ENCODE results near the gene KCNE3. TPM values are rescaled to one million over a fixed set of nuclear protein-coding genes. Genes with fewer than 3 reads are reported as not detected.

KCNE3 gene
- total and polyA plus RNA-seq, 2 of the 13 experiments (the other 11 are each of a cell fraction or from before 2014, with no cell fraction given), result 0.33 to 2.2 TPM

DNA sequence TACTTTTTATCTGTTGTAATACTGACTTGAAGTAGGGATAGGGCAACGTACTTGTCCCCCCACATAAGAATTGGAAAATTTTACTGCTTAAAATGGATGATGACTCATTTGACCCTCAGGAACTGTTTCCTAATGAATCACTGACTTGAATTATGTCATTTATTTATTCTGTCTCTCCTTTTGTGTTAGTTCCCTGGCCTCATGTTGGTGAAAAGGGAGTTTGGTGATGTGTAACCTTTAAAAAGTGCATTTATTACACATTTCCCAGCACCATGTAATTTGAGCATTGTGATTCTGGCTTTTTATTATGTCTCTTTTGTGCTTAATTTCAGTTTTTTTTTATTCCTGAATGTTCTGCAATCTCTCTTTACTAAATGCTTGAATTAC lies 48.8 kb downstream of the KCNE3 start (continued):
- TF ChIP-seq, protein P1, sequence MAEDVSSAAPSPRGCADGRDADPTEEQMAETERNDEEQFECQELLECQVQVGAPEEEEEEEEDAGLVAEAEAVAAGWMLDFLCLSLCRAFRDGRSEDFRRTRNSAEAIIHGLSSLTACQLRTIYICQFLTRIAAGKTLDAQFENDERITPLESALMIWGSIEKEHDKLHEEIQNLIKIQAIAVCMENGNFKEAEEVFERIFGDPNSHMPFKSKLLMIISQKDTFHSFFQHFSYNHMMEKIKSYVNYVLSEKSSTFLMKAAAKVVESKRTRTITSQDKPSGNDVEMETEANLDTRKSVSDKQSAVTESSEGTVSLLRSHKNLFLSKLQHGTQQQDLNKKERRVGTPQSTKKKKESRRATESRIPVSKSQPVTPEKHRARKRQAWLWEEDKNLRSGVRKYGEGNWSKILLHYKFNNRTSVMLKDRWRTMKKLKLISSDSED (CRISPR knock-in tag; IDR thresholded peaks at IDR 0.05), result no peak

DNA sequence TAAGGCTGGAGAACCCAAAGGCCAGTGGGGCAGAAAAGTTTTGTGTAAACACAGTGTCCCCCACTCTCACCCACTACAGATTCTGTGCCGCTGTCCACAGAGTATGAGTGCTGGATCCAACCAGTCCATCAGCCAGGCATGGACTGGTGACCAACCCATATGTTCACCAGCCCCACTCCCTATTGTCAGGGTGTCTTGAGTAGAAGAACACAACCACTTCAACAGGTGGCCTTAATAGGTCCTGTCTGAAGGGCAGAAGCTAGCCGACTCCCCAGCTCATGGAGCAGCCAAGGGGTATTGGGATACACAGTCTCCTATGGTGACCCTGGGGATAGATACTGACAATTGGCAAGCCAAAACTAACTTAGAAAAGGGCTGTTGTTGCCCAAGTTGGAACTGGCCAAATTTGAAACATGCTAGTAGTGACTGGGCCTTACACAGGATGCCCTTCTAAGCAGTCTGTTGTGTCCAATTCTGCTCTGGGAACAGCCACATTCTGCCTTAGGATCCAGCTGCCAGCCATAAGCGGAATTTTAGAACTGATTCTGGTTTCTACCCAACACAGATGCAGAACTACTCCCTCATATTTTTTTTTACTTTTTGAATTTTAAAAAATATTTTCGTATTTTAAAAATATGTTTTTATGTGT lies 49.4 kb downstream of the KCNE3 start:
- Histone ChIP-seq H3K9ac (ENCODE audit: insufficient read depth, low read depth, low read length) (no peak overlapping the region), H4K20me1 (ENCODE audit: insufficient read depth, low read length) (no peaks in the 10 kb centered on the region), H3K9me3 (ENCODE audit: low read length) (no peaks in the 10 kb centered on the region), H3K27me3 (ENCODE audit: control insufficient read depth in 1 of 2, insufficient read depth in 2 of 2, low read length in 2 of 2) (peaks cover 0 to 1% of the 10 kb centered on the region in 2 experiments; a peak in 1 of 5 replicates), H2AFZ (ENCODE audit: low read length) (no peak overlapping the region), H3K36me3 (replicated peaks in 1 of 2; ENCODE audit: control insufficient read depth in 1 of 2, insufficient read depth in 2 of 2, low read length in 2 of 2) (no peaks in the 10 kb centered on the region), H3K4me2 (ENCODE audit: low read depth, low read length) (no peak overlapping the region), H3K27ac (ENCODE audit: extremely low read length, insufficient read depth, low read length) (no peak overlapping the region), H3K4me1 (ENCODE audit: insufficient read depth, low read length) (no peaks in the 10 kb centered on the region), H3K79me2 (ENCODE audit: insufficient read depth, low read length) (no peaks in the 10 kb centered on the region), H3K4me3 (replicated peaks in 1 of 3; ENCODE audit: insufficient read depth in 1 of 3, low read depth in 2 of 3, low read length in 3 of 3) (no peak overlapping the region)
- in situ Hi-C loops (cut with HindIII; ENCODE audit: extremely low pct_ligation_motif_present, low pct_unique_long_range_greater_than_20kb), result no loop called here
- ATAC-seq (no peak), DNase-seq (ENCODE audit: low spot score) (no peak), FAIRE-seq (no peak)
- BruUV-seq (replicated peaks), result no TSS peak
- POLR2A ChIA-PET, result no interaction called here
- intact Hi-C loops (cut with micrococcal nuclease; ENCODE audit: unreplicated experiment), result no loop called here
- peak; percentile 79 for TF ChIP-seq MIER2 (CRISPR knock-in tag; IDR thresholded peaks at IDR 0.05)
- no peak for TF ChIP-seq GABPB1 (CRISPR knock-in tag; IDR thresholded peaks at IDR 0.05)
- TF ChIP-seq, protein P2, sequence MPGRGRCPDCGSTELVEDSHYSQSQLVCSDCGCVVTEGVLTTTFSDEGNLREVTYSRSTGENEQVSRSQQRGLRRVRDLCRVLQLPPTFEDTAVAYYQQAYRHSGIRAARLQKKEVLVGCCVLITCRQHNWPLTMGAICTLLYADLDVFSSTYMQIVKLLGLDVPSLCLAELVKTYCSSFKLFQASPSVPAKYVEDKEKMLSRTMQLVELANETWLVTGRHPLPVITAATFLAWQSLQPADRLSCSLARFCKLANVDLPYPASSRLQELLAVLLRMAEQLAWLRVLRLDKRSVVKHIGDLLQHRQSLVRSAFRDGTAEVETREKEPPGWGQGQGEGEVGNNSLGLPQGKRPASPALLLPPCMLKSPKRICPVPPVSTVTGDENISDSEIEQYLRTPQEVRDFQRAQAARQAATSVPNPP (CRISPR knock-in tag; IDR thresholded peaks at IDR 0.05), result no peak
- no peak for TF ChIP-seq CREB1 (IDR thresholded peaks at IDR 0.05)
- TF ChIP-seq CREB1 (CRISPR knock-in tag; IDR thresholded peaks at IDR 0.05), result no peak
- TF ChIP-seq HNF4A (CRISPR knock-in tag; IDR thresholded peaks at IDR 0.05), result no peak
- TF ChIP-seq, protein P3, sequence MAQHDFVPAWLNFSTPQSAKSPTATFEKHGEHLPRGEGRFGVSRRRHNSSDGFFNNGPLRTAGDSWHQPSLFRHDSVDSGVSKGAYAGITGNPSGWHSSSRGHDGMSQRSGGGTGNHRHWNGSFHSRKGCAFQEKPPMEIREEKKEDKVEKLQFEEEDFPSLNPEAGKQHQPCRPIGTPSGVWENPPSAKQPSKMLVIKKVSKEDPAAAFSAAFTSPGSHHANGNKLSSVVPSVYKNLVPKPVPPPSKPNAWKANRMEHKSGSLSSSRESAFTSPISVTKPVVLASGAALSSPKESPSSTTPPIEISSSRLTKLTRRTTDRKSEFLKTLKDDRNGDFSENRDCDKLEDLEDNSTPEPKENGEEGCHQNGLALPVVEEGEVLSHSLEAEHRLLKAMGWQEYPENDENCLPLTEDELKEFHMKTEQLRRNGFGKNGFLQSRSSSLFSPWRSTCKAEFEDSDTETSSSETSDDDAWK (CRISPR knock-in tag; IDR thresholded peaks at IDR 0.05), result no peak
- no peak for TF ChIP-seq EP300 (IDR thresholded peaks at IDR 0.05; ENCODE audit: low read depth in 2 of 2, low read length in 2 of 2)
- no peak for TF ChIP-seq EP300 (CRISPR knock-in tag; IDR thresholded peaks at IDR 0.05; ENCODE audit: borderline replicate concordance)
- TF ChIP-seq KDM4B (CRISPR knock-in tag; IDR thresholded peaks at IDR 0.05), result no peak
- TF ChIP-seq, protein P4, sequence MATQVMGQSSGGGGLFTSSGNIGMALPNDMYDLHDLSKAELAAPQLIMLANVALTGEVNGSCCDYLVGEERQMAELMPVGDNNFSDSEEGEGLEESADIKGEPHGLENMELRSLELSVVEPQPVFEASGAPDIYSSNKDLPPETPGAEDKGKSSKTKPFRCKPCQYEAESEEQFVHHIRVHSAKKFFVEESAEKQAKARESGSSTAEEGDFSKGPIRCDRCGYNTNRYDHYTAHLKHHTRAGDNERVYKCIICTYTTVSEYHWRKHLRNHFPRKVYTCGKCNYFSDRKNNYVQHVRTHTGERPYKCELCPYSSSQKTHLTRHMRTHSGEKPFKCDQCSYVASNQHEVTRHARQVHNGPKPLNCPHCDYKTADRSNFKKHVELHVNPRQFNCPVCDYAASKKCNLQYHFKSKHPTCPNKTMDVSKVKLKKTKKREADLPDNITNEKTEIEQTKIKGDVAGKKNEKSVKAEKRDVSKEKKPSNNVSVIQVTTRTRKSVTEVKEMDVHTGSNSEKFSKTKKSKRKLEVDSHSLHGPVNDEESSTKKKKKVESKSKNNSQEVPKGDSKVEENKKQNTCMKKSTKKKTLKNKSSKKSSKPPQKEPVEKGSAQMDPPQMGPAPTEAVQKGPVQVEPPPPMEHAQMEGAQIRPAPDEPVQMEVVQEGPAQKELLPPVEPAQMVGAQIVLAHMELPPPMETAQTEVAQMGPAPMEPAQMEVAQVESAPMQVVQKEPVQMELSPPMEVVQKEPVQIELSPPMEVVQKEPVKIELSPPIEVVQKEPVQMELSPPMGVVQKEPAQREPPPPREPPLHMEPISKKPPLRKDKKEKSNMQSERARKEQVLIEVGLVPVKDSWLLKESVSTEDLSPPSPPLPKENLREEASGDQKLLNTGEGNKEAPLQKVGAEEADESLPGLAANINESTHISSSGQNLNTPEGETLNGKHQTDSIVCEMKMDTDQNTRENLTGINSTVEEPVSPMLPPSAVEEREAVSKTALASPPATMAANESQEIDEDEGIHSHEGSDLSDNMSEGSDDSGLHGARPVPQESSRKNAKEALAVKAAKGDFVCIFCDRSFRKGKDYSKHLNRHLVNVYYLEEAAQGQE (IDR thresholded peaks at IDR 0.05; ENCODE audit: borderline replicate concordance in 1 of 2, low read depth in 1 of 2, low read length in 2 of 2), result peak; percentile 34 to 87
- TF ChIP-seq ZNF121 (CRISPR knock-in tag; IDR thresholded peaks at IDR 0.05), result no peak
- TF ChIP-seq, protein P5, sequence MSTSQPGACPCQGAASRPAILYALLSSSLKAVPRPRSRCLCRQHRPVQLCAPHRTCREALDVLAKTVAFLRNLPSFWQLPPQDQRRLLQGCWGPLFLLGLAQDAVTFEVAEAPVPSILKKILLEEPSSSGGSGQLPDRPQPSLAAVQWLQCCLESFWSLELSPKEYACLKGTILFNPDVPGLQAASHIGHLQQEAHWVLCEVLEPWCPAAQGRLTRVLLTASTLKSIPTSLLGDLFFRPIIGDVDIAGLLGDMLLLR (CRISPR knock-in tag; IDR thresholded peaks at IDR 0.05), result no peak
- no peak for TF ChIP-seq BHLHE40 (IDR thresholded peaks at IDR 0.05; ENCODE audit: low read length)
- CTCF ChIA-PET (ENCODE audit: low intra/inter-chr PET ratio, low total read pairs), result no interaction called here
- 48% methylated on average over 4 of the region's 4 CpGs for WGBS (ENCODE audit: low lambda C conversion rate)

Data from HepG2 (cell line).